HG03457 (cell line): ENCODE measurements around the gene DNAJC17.
A peak's percentile ranks its signal among the peaks of the same experiment; 100 is the strongest.

Source experiments
- ATAC-seq: cut with Tn5 transposase; IDR thresholded peaks from one replicate; pipeline ENCODE4 v1.9.1; 2021; ENCODE audit warnings: moderate number of reproducible peaks; ENCODE audit not compliant: unreplicated experiment

DNAJC17 gene

GRCh38 chr15:40793216-40793989, 13.9 kb downstream of the DNAJC17 start:
- ATAC-seq, result no peak

DNA sequence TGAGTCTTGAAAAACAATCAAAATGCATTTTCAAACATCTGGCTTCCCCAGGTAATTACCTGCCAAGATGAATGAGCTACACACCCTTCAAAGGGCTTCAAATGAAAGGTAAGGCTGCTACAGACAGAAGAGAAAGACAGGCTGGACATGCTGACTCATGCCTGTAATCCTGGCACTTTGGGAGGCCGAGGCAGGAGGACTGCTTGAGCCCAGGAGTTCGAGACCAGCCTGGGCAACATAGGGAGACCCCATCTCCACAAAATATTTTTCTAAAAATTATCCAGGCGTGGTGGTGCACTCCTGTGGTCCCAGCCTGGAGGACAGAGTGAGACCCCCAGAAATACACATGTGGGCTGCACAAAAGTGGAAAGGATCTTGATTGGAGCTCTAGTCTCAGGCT, 14.9 kb downstream of the DNAJC17 start:
- ATAC-seq, result no peak

GRCh38 chr15:40790718-40791117, 16.6 kb downstream of the DNAJC17 start:
- ATAC-seq, result no peak

DNA sequence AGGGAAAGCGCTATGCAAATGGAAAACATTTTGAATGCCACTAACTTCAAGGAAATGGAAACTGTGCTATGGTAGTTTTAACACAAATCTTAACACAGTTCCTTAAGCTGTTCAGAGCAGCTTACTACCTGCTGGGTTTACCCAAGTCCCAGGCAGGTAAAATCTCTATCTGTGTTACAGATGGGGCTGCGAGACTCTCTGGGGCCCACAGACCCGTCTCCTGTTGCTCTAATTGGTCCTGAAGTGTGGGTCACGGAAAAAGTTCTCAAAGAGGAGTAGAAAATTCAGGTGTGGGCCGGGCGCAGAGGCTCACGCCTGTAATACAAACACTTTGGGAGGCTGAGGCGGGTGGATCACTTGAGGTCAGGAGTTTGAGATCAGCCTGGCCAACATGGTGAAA, 17.3 kb downstream of the DNAJC17 start:
- ATAC-seq, result no peak

DNA sequence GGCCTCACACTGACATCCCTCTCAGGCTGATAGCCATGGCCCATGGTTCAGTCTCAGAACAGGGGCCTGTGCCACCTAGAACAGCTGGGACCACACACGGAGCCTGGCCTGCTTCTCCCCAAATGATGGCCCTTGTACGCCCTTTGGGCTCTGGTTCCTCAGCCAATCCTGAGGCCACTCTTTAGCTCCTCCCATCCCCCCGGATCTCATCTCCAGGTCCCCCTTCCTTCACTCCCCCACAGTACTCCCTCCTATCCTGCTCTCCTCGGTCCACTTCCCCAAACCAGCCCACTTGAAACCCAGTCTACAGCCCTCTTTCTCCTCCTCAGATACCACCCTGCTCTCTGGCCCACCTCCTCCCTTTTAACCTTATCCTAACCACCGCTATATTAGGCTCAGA, 18.2 kb downstream of the DNAJC17 start:
- ATAC-seq, result no peak

- ATAC-seq, result no peak
Measured at GRCh38 chr15:40787991-40788390, 19.3 kb downstream of the DNAJC17 start.

DNA sequence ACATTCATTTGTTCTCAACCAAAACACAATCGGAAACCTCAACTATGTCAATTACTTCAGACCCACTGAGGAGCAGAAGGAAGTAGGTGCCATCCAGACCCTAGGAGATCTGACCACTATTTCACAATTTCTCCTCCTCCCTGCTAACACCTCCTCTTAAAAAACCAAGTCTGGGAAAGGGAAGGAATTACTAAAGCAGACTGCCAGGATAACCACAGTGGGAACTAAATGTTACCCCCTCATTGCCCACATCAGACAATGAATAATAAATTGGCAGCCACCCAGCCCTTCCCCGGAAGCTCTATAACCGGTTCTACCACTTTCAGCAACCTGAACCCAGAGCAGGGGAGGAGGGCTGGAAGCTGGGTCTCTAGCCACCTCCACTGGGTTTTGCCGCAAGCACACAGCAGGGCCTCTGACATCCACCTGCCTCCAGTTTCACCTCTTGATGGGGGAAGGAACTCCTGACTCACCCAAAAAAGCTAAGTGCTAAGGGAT, 19.9 kb downstream of the DNAJC17 start:
- ATAC-seq, result no peak

DNA sequence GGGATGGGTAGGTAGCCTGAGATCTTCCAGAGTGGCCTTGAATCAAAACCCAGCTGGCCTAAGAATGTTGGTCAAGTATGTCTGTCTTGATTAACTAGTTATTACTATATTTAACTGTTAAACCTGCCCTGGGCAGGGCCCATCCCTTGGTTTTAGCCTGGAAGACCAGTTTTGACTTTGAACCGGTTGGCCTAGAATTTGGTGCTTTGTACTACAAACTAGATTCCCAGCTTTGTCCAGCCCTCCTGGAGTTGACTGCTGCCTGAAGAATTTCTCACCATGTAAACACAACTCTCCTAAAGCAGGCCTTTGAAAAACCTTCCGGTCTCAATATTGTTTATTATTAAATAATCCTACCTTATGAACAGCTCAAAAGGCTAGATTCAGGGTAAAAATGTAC, 21.5 kb downstream of the DNAJC17 start:
- no peak for ATAC-seq

- ATAC-seq, result no peak
Measured at GRCh38 chr15:40785164-40785563, 22.1 kb downstream of the DNAJC17 start.

- no peak for ATAC-seq
Measured at GRCh38 chr15:40782609-40783227, 24.6 kb downstream of the DNAJC17 start.

GRCh38 chr15:40776537-40777141, 30.6 kb downstream of the DNAJC17 start:
- no peak for ATAC-seq

- ATAC-seq, result no peak
Measured at GRCh38 chr15:40775740-40776536, 31.3 kb downstream of the DNAJC17 start.

- ATAC-seq, result no peak
Measured at GRCh38 chr15:40775007-40775406, 32.3 kb downstream of the DNAJC17 start.

DNA sequence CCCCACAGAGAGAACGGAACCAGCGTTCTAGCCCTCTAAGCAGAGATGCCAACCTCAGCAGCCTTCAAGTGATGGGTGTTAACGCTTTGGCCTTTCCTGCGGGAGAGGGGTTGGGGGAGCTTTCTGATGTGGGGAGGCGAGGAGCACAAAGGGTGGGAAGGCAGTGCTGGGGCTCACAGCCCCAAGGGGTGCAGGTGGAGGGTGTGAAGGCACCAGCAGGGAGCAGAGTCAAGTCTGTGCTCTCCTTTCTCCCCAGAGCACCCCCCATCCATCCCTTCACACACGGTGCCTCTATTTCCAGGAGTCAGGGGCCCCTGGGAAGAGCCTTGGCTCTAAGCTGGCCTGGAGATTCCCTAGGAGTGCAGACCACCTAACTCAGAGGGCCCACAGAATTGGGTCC, 33.4 kb downstream of the DNAJC17 start:
- no peak for ATAC-seq

DNA sequence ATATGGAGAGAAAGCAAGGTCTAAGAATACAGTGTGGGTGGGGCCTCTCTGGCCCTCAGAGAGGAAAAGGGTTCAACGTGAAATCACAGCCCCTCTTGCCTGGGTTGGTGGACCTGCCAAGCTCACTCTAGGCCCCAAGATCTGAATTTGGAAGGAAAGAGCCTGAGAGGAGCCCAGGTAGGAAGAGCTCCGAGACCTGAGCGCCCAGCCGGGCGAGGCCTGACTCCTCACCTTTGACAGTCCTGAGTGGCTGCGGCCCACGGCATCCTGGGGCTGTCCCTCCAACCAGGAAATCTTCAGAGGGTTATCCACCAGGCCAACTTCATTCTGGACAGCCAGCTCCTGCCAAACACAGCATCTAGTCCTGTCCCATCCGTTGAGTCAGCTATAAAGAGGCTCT, 33.8 kb downstream of the DNAJC17 start:
- no peak for ATAC-seq

DNA sequence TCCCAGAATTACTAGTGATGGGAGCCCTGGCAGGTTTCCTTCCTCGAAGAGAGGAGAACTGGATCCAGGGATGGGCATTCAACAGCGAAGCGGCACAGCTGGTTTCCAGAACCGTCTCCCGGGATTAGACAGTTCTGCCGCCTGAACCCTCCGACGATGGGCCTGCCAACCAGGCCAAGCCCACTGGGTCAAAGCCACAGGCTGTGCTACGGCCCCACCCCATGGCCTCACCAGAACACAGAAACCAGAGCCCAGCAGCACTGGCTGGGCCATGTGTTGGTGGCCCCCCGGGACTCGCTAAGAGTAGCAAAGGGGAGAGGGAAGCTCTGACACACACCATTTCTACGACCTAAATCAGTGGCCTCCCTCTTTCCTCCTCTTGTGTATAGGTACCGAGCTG, 35.3 kb downstream of the DNAJC17 start:
- no peak for ATAC-seq

- ATAC-seq, result no peak
Measured at GRCh38 chr15:40771242-40771641, 36.0 kb downstream of the DNAJC17 start.

DNA sequence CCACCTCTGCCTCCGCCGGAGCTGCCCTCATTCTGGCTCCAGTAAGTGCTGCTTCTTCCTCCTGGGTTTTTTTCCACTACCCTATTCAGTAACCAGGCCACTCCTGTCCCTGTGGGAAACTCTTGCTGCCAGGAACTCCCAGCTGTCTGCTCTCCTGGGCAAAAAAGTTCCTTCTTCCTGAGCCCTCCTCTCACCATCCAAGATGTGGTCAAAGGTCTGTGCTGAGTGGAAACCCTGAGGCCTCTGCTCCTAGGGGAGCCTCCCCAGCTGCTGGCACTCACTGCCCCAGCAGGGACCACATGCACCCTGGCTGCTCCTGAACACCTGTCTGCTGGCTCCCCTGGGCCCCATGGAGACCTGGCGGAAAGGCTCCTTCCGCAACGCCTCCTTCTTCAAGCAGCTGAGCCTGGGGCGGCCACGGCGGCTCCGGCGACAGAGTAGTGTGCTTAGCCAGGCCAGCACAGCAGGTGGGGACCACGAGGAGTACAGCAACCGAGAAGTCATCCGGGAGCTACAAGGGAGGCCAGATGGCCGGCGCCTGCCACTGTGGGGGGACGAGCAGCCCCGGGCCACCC, 37.0 kb downstream of the DNAJC17 start:
- no peak for ATAC-seq

- peak; percentile 37 for ATAC-seq
Measured at GRCh38 chr15:40769274-40770146, 37.8 kb downstream of the DNAJC17 start, which contains the start of gene C15orf62. Gene C15orf62, plus strand, starts transcription at chr15:40769980. Its CDS starts 516 bp downstream, at chr15:40770496.
